ENCODE results near the gene SCP2.

Gene SCP2

DNA sequence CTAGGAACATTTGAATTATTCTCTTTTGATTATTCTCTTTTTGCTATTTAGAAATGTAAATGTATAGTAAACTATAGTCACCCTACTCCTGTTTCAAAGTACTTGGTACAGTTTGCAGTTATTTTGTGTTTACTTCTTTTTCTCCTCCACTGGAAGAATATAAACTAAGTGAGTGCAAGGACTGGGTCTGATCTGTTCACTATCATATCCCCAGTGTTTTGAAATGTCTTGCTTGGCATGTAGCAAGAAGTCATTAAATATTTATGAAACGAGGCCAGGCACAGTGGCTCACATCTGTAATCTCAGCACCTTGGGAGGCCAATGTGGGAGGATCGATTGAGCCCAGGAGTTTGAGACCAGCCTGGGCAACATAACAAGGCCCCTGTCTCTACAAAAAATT lies 99.2 kb downstream of the SCP2 start:
- no peak for TF ChIP-seq CTCF (IDR thresholded peaks at IDR 0.05; ENCODE audit: insufficient read depth, low read length, poor library complexity, severe bottlenecking)
- no peak for DNase-seq (ENCODE audit: extremely low read depth, insufficient read length)
- Histone ChIP-seq H3K27me3 (replicated peaks; ENCODE audit: control insufficient read depth, insufficient read depth, low read length) (no peaks in the 10 kb centered on the region), H3K36me3 (ENCODE audit: control insufficient read depth, insufficient read depth, low read length) (no peaks in the 10 kb centered on the region), H3K4me3 (replicated peaks; ENCODE audit: low read depth, low read length) (no peak overlapping the region)

DNA sequence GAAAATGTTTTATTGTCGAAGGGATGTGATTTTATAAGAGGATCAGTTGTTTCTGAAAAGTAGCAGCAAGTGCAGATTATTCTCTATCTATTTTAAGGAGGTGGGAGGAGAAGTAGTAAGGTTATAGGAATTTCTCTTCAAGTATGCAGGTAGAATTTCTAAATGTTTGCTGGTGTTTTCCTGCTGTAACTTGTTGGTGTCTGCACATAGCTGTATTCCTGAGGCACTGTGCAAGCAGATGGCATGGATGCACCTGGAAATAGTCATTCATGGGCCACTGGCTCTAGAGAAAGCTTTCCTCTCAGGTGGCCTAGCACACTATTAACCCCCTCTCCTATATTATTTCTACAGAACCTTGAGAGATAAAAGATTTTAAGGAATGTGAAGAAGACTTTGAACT lies 104.7 kb downstream of the SCP2 start:
- 0 out of 2 replicates have a peak, but pooled peaks cover 2% of the 10 kb centered on the region for H3K36me3 ChIP-seq (ENCODE audit: control insufficient read depth, insufficient read depth, low read length)
- DNase-seq (ENCODE audit: extremely low read depth, insufficient read length): no peak
- TF ChIP-seq CTCF (IDR thresholded peaks at IDR 0.05; ENCODE audit: insufficient read depth, low read length, poor library complexity, severe bottlenecking): no peak
- no peak overlapping the region for H3K4me3 ChIP-seq (replicated peaks; ENCODE audit: low read depth, low read length)
- no peaks in the 10 kb centered on the region for H3K27me3 ChIP-seq (replicated peaks; ENCODE audit: control insufficient read depth, insufficient read depth, low read length)

- no peak for DNase-seq (ENCODE audit: extremely low read depth, insufficient read length)
- Histone ChIP-seq H3K36me3 (ENCODE audit: control insufficient read depth, insufficient read depth, low read length) (peaks cover 10% of the 10 kb centered on the region), H3K27me3 (replicated peaks; ENCODE audit: control insufficient read depth, insufficient read depth, low read length) (no peaks in the 10 kb centered on the region), H3K4me3 (replicated peaks; ENCODE audit: low read depth, low read length) (no peak overlapping the region)
- TF ChIP-seq CTCF (IDR thresholded peaks at IDR 0.05; ENCODE audit: insufficient read depth, low read length, poor library complexity, severe bottlenecking): no peak
These were observed 110.1 kb downstream of the SCP2 start for GRCh38 chr1:53037159-53037558.

DNA sequence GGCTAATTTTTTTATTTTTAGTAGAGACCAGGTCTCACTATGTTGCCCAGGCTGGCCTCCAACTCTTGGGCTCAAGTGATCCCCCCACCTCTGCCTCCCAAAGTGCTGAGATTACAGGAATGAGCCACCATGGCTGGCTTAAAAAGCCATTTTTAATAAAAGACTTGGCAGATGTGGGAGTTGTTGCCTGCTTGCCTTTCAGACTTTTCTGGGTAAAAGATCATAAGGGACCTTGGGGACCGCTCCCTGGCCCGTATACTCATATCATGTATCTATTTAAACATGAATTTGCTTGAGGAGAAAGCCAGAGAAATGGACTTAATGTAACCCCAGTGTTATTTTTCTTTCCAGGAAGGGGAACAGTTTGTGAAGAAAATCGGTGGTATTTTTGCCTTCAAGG lies 111.5 kb downstream of the SCP2 start:
- peaks cover 8% of the 10 kb centered on the region for H3K36me3 ChIP-seq (ENCODE audit: control insufficient read depth, insufficient read depth, low read length)
- H3K4me3 ChIP-seq (replicated peaks; ENCODE audit: low read depth, low read length): no peak overlapping the region
- DNase-seq (ENCODE audit: extremely low read depth, insufficient read length): no peak
- H3K27me3 ChIP-seq (replicated peaks; ENCODE audit: control insufficient read depth, insufficient read depth, low read length): no peaks in the 10 kb centered on the region
- no peak for TF ChIP-seq CTCF (IDR thresholded peaks at IDR 0.05; ENCODE audit: insufficient read depth, low read length, poor library complexity, severe bottlenecking)

DNA sequence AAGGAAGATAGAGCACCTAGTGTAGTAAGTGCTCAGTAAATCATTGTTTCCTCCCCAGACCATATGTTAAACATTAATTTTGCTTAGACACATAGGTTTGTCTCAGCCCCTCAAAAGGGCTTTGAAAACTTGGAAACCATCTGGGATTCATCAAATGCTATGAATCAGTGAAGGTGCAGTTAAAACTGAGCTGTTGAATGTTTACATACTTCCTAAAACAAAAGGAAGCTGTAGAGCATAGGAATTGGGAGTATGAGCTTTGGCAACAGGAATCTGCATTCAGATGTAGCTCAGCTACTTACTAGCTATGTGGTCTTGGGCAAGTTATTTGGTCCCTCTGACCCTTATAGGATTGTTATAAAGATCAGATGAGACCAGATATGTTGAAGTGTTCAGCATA lies 116.2 kb downstream of the SCP2 start:
- no peak for DNase-seq (ENCODE audit: extremely low read depth, insufficient read length)
- H3K4me3 ChIP-seq (replicated peaks; ENCODE audit: low read depth, low read length): no peak overlapping the region
- no peak for TF ChIP-seq CTCF (IDR thresholded peaks at IDR 0.05; ENCODE audit: insufficient read depth, low read length, poor library complexity, severe bottlenecking)
- no peaks in the 10 kb centered on the region for H3K27me3 ChIP-seq (replicated peaks; ENCODE audit: control insufficient read depth, insufficient read depth, low read length)
- peaks cover 12% of the 10 kb centered on the region for H3K36me3 ChIP-seq (ENCODE audit: control insufficient read depth, insufficient read depth, low read length)

- no peak for DNase-seq (ENCODE audit: extremely low read depth, insufficient read length)
- Histone ChIP-seq H3K27me3 (replicated peaks; ENCODE audit: control insufficient read depth, insufficient read depth, low read length) (no peaks in the 10 kb centered on the region), H3K36me3 (ENCODE audit: control insufficient read depth, insufficient read depth, low read length) (peaks cover 7% of the 10 kb centered on the region), H3K4me3 (replicated peaks; ENCODE audit: low read depth, low read length) (no peak overlapping the region)
- no peak for TF ChIP-seq CTCF (IDR thresholded peaks at IDR 0.05; ENCODE audit: insufficient read depth, low read length, poor library complexity, severe bottlenecking)
These were observed 117.8 kb downstream of the SCP2 start for GRCh38 chr1:53044926-53045325.
